ENCODE data around the gene CHCHD4.

Gene CHCHD4

GRCh38 chr3:14141144-14141543, 16.5 kb upstream of the CHCHD4 start:
- H3K4me3 ChIP-seq (ENCODE audit: low read length), result no peak overlapping the region
- no peak for TF ChIP-seq CTCF (conservative IDR thresholded peaks at IDR 0.05; ENCODE audit: low read depth, low read length)
- DNase-seq (ENCODE audit: low read depth), result no peak

GRCh38 chr3:14140668-14141067, 16.0 kb upstream of the CHCHD4 start:
- no peak for TF ChIP-seq CTCF (conservative IDR thresholded peaks at IDR 0.05; ENCODE audit: low read depth, low read length)
- no peak for DNase-seq (ENCODE audit: low read depth)
- no peak overlapping the region for H3K4me3 ChIP-seq (ENCODE audit: low read length)

- DNase-seq (ENCODE audit: low read depth), result no peak
- TF ChIP-seq CTCF (conservative IDR thresholded peaks at IDR 0.05; ENCODE audit: low read depth, low read length), result no peak
- no peak overlapping the region for H3K4me3 ChIP-seq (ENCODE audit: low read length)
These were observed 15.1 kb upstream of the CHCHD4 start for GRCh38 chr3:14139771-14140170.

- no peak for TF ChIP-seq CTCF (conservative IDR thresholded peaks at IDR 0.05; ENCODE audit: low read depth, low read length)
- H3K4me3 ChIP-seq (ENCODE audit: low read length), result no peak overlapping the region
- DNase-seq (ENCODE audit: low read depth), result no peak
These were observed 14.4 kb upstream of the CHCHD4 start for GRCh38 chr3:14138878-14139655.

GRCh38 chr3:14138109-14138877, 13.6 kb upstream of the CHCHD4 start:
- no peak for DNase-seq (ENCODE audit: low read depth)
- no peak overlapping the region for H3K4me3 ChIP-seq (ENCODE audit: low read length)
- no peak for TF ChIP-seq CTCF (conservative IDR thresholded peaks at IDR 0.05; ENCODE audit: low read depth, low read length)

- no peak for TF ChIP-seq CTCF (conservative IDR thresholded peaks at IDR 0.05; ENCODE audit: low read depth, low read length)
- no peak for DNase-seq (ENCODE audit: low read depth)
- no peak overlapping the region for H3K4me3 ChIP-seq (ENCODE audit: low read length)
These were observed 12.8 kb upstream of the CHCHD4 start for GRCh38 chr3:14137445-14137844.

- TF ChIP-seq CTCF (conservative IDR thresholded peaks at IDR 0.05; ENCODE audit: low read depth, low read length), result no peak
- H3K4me3 ChIP-seq (ENCODE audit: low read length), result no peak overlapping the region
- DNase-seq (ENCODE audit: low read depth), result no peak
These were observed 12.3 kb upstream of the CHCHD4 start for GRCh38 chr3:14137004-14137403.
